ENCODE measurements around the gene APOL3.
"Not testable (repeated sequence)": the region's sequence is repeated elsewhere in the genome, so short reads cannot be mapped to it uniquely, and the experiment has no call there.

The APOL3 gene

DNA sequence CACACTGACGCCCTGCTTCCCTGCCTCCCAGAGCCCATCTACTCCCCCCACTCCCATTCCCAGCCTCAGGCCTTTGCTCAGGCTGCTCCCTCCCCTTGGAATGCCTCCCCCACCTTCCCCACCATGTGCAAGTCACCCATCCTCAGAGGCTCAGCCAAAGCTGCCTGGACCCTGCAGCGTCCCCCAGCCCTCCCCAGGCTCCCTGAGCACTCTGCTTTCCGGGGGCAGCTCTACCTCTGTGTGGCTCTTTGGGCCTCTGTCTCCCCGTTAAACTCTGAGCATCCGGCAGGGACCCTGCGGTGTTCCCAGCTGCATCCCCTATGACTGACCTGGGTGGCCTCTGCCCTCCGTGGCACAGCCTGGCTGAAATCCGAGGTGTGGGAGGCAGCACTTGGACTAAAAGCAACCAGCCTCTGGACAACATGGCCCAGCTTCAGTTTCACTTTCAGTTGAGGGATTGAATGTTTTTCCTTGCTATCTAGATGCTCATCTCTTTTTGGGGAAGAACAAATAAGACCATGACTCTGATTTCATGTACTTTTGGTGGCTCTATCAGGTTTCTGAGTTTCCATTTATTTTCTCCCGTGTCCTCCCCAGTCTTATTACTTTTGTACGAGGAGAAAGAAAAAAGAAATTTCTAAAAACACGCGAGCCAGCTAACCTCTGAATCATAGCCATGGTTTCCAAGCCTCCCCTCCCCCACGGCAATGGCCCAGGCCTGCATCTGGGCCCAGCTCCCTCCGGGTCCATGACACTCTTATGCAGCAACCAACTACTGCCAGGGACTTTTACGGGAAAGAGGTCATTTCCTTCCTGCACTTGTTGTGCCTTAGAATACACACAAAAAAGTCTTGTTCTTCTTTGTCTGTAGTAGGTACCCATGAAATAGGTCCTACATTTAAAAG, 3.8 kb downstream of the APOL3 start:
- DNase-seq: no peak

DNA sequence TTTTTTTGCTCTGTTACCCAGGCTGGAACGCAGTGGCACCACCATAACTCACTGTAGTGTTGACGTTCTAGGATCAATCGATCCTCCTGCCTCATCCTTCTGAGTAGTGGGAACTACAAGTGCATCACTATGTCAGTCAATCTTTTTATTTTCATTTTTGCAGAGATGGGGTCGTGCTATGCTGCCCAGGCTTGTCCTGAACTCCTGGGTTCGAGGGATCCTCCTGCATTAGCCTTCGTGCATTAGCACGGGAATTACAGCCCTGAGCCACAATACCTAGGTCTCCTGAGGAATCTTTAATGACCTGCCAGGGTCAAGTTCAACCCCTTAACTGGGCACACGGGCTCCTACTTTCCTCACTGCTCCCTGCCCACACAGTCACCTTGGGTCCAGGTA, 4.4 kb downstream of the APOL3 start:
- no peak for DNase-seq

DNA sequence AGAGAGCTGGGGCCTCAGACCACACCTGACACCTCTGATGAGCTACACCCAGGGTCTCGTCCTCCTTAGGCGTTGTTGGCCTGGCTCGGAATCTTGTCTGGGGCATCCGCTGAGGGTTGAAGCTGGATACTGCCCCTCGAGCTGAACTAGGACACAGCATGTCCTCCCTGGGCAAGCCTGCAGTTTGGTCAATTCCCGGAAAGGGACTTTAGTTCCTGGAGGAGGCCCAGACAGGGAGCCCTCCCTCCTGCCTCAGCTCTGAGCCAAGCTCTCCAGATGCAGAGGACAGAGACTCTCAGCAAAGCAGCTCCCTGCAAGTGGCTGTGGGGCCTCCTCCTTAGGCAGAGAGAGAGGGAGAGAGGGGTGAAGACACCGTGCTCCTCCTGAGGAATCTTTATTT, 4.9 kb downstream of the APOL3 start:
- no peak for DNase-seq

GRCh38 chr22:36154423-36154945, 6.1 kb downstream of the APOL3 start:
- DNase-seq: no peak

DNA sequence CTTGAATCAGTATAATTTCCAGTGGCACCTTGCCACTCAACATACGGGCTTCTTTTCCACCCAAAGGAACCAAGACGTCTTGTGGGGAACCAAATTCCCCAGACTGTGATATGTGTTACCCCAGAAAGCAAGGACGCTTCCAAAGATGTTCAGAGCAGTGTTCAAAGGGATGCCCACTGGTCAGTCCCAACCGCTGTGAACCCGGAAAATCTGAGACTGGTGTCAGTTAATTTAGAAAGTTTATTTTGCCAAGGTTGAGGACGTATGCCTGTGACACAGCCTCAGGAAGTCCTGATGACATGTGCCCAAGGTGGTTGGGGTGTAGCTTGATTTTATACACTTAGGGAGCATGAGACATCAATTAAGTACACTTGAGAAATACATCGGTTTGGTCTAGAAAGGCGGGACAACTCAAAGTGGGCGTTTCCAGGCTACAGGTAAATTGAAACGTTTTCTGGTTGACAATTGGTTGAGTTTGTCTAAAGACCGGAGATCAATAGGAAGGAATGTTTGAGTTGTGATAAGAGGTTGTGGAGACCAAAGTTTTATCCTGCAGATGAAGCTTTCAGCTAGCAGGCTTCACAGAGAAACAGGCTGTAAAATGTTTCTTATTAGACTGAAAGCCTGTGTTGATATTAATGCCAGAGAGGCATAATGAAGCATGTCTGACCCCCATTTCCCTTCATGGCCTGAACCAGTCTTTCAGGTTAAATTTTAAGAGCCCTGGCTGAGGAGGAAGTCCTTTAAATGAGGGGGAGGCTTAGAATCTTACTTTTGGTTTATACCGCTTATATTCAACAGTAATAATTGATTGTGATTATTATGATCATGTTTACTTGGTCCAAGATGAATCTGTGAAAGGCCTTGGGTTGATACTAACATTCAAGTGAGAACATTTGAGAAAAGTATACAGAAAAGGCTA, 6.8 kb downstream of the APOL3 start:
- DNase-seq: no peak

GRCh38 chr22:36152821-36153220, 7.7 kb downstream of the APOL3 start:
- DNase-seq: not testable (repeated sequence)

- DNase-seq: no peak
Observed at GRCh38 chr22:36152088-36152487, 8.5 kb downstream of the APOL3 start.

GRCh38 chr22:36151006-36151595, 9.5 kb downstream of the APOL3 start:
- DNase-seq: no peak

GRCh38 chr22:36149441-36149840, 11.1 kb downstream of the APOL3 start:
- DNase-seq: no peak

- DNase-seq: no peak
Observed at GRCh38 chr22:36148411-36148810, 12.1 kb downstream of the APOL3 start.

- peak in 1 of 2 experiments; percentile 32 for DNase-seq
Observed at GRCh38 chr22:36147196-36147791, 13.3 kb downstream of the APOL3 start.

DNA sequence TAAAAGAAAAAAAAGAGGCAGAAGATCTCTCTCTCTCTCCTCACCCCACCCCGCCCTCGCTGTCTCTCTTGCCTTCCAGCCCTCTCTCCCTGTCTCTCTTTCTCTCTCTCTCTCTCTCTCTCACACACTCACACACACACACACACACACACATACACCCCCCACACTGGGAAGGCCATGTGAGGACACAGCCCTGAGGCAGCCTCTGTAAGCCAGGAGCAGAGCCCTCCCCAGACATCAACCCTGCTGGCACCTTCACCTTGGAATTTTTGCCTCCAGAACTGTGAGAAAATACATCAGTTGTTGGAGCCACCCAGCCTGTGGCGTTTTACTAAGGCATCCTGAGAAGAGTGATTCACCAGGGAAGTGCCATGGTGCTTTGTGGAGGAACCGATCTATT, 14.7 kb downstream of the APOL3 start:
- DNase-seq: no peak

DNA sequence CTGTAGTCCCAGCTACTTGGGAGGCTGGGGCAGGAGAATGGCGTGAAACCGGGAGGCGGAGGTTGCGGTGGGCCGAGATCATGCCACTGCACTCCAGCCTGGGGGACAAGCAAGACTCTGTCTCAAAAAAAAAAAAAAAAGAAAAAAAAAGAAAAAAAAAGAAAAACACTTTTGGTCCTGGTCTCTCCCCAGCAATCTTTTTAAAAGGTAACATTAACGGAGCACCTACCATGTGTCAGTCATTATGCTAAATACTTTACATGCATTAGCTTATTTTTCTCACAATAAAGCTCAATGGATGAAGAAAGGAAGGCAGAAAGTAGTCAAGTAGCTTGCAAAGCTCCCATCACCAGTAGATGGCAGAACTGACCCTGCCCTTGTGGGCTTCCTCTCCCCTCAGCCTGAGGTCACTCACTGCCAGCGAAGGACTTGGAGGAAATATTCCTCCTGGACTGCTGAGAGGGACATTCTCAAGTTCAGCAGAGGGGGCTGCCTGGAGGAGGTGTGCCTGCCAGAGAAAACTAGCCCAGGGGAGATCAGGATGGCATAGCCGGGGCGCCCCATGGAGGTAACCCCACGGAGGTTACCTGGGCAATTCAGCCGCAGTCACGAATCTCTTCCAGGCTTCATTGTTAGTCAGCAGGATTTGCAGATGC, 15.5 kb downstream of the APOL3 start:
- peak; percentile 59 to 76 for DNase-seq

DNA sequence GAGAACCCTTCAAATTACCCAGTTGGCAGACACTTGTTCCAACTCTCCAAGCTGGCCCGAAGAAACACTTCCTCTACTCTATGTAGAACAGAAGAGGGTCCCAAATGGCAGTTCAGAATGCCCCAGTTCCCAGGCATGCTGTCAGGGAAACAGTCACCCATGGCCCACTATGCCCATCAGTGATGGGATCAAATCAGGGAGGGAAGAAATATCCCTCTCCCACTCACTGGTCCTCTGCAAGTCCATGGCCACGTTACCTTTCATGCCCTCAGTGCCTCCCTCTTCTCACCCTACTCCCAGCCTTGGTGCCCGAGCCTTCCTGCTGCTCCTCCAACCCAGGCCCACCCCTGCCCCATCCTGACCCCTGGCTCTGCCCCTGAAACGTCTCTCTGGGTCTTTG, 16.6 kb downstream of the APOL3 start:
- DNase-seq: no peak

- no peak for DNase-seq
Observed at GRCh38 chr22:36143066-36143815, 17.3 kb downstream of the APOL3 start.

DNA sequence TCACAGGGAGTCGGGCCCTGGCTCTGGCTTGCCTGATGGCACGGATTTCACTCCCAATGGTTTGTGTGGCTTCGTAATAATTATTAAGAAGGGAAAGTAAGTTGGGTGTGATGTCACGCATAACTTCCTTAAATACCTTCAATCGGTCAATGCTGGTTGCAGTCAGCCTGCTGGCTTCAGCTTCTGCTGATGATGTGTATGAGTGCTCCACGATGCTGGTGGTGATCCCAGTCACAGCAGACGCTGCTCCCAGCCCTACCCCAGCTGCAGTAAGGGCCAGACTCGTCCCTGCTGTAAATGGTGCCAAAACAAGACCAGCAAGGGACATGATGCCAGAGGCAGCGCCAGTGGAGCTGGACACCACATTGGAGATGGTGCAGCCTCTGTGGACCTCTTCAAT, 19.1 kb downstream of the APOL3 start:
- DNase-seq: no peak

DNA sequence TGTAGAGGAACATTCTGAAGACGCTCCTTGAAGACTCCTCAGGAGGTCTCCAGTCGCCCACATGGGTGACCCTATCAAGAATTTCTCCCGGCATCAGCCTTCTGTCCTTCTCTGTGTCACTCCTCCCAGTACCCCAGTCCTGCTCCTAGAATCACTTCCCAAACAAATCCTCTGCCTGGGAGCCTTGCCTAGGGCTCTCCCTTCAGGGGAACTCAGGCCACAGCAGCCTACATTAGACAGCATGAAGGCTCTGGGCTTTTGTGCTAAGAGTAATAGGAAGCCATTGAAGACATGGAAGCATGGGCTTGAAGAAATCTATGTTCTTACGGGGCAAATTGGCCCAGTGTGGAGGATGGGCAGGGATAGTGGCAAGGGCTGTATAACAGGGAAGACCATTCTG, 21.8 kb downstream of the APOL3 start:
- DNase-seq: not testable (repeated sequence)

DNA sequence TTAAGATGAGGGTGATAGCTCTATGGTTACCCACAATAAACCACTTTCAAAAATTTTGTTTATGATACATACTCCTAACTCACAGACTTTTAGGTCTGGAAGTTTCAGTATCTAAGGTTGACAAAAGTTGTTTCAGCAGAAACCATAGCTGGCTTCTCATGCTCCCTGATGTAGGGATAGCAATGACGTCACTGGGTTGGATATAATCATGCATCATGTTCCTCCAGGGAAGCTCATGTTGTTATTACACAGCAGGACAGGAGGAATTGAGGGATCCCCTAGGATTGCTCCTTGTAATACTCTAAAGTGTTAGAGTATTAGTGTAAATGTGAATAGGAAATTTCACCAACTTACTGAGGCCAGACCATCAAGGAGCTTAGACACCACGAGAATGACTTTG, 23.6 kb downstream of the APOL3 start:
- no peak for DNase-seq

GRCh38 chr22:36136475-36136874, 24.1 kb downstream of the APOL3 start:
- DNase-seq: no peak

GRCh38 chr22:36135306-36135980, 25.1 kb downstream of the APOL3 start:
- no peak for DNase-seq

- DNase-seq: no peak
Observed at GRCh38 chr22:36134182-36134581, 26.4 kb downstream of the APOL3 start.

Measured in NCI-H524 (cell line).